Measurements from ENCODE around the gene C12orf75. TPM values are rescaled to one million over a fixed set of nuclear protein-coding genes. Genes with fewer than 3 reads are reported as not detected.

Gene C12orf75
- total RNA-seq, 2 donors from 2014 or later, result 80.4 to 91.9 TPM

- peaks cover 0 to 4% of the 10 kb centered on the region in 2 donors for H3K4me1 ChIP-seq (ENCODE audit: control insufficient read depth in 1 of 2, low read depth in 2 of 2)
- no peak for ATAC-seq (ENCODE audit: insufficient number of reproducible peaks, low FRiP score, low read depth)
- TF ChIP-seq CTCF (IDR thresholded peaks at IDR 0.05), result no peak
- no peak overlapping the region for H3K4me3 ChIP-seq
- H3K27ac ChIP-seq, result no peak overlapping the region
- no peaks in the 10 kb centered on the region for H3K9me3 ChIP-seq
- H3K36me3 ChIP-seq, result no peaks in the 10 kb centered on the region
- H3K27me3 ChIP-seq (replicated peaks; ENCODE audit: insufficient read depth), result no peaks in the 10 kb centered on the region
- no peak for DNase-seq (ENCODE audit: low spot score)
Measured at GRCh38 chr12:105288311-105288996, 42.0 kb upstream of the C12orf75 start.

GRCh38 chr12:105289114-105289904 is 41.2 kb upstream of the C12orf75 start:
- Histone ChIP-seq H3K4me3 (no peak overlapping the region), H3K27ac (no peak overlapping the region), H3K36me3 (no peaks in the 10 kb centered on the region), H3K4me1 (ENCODE audit: control insufficient read depth in 1 of 2, low read depth in 2 of 2) (peaks cover 0 to 4% of the 10 kb centered on the region in 2 donors), H3K27me3 (replicated peaks; ENCODE audit: insufficient read depth) (no peaks in the 10 kb centered on the region), H3K9me3 (no peaks in the 10 kb centered on the region)
- no peak for ATAC-seq (ENCODE audit: insufficient number of reproducible peaks, low FRiP score, low read depth)
- no peak for TF ChIP-seq CTCF (IDR thresholded peaks at IDR 0.05)
- DNase-seq (ENCODE audit: low spot score), result no peak

GRCh38 chr12:105291531-105291930 is 39.0 kb upstream of the C12orf75 start:
- peaks cover 0 to 13% of the 10 kb centered on the region in 2 donors for H3K4me1 ChIP-seq (ENCODE audit: control insufficient read depth in 1 of 2, low read depth in 2 of 2)
- H3K36me3 ChIP-seq, result no peaks in the 10 kb centered on the region
- no peaks in the 10 kb centered on the region for H3K27me3 ChIP-seq (replicated peaks; ENCODE audit: insufficient read depth)
- no peak for TF ChIP-seq CTCF (IDR thresholded peaks at IDR 0.05)
- no peak overlapping the region for H3K27ac ChIP-seq
- ATAC-seq (ENCODE audit: insufficient number of reproducible peaks, low FRiP score, low read depth) (no peak), DNase-seq (ENCODE audit: low spot score) (no peak)
- H3K9me3 ChIP-seq, result no peaks in the 10 kb centered on the region
- H3K4me3 ChIP-seq, result no peak overlapping the region

GRCh38 chr12:105292705-105293104 is 37.8 kb upstream of the C12orf75 start:
- no peak overlapping the region for H3K4me3 ChIP-seq
- no peak for DNase-seq (ENCODE audit: low spot score)
- ATAC-seq (ENCODE audit: insufficient number of reproducible peaks, low FRiP score, low read depth), result no peak
- no peak overlapping the region for H3K27ac ChIP-seq
- H3K27me3 ChIP-seq (replicated peaks; ENCODE audit: insufficient read depth), result no peaks in the 10 kb centered on the region
- no peaks in the 10 kb centered on the region for H3K9me3 ChIP-seq
- no peak for TF ChIP-seq CTCF (IDR thresholded peaks at IDR 0.05)
- H3K4me1 ChIP-seq (ENCODE audit: control insufficient read depth in 1 of 2, low read depth in 2 of 2), result peaks cover 0 to 17% of the 10 kb centered on the region in 2 donors
- H3K36me3 ChIP-seq, result no peaks in the 10 kb centered on the region

GRCh38 chr12:105293187-105293586 is 37.3 kb upstream of the C12orf75 start:
- H3K27me3 ChIP-seq (replicated peaks; ENCODE audit: insufficient read depth), result no peaks in the 10 kb centered on the region
- no peak overlapping the region for H3K4me3 ChIP-seq
- DNase-seq (ENCODE audit: low spot score), result no peak
- no peaks in the 10 kb centered on the region for H3K9me3 ChIP-seq
- no peak for TF ChIP-seq CTCF (IDR thresholded peaks at IDR 0.05)
- ATAC-seq (ENCODE audit: insufficient number of reproducible peaks, low FRiP score, low read depth), result no peak
- peaks cover 0 to 17% of the 10 kb centered on the region in 2 donors for H3K4me1 ChIP-seq (ENCODE audit: control insufficient read depth in 1 of 2, low read depth in 2 of 2)
- no peaks in the 10 kb centered on the region for H3K36me3 ChIP-seq
- H3K27ac ChIP-seq, result no peak overlapping the region
